Esophagus mucosa (tissue), 1 donor: ENCODE results near the gene HAO2. TPM values are rescaled to one million over a fixed set of nuclear protein-coding genes. Genes with fewer than 3 reads are reported as not detected.

Experiments
- ATAC-seq: fragments of 200-7000 bp; cut with Tn5 transposase; one replicate; pipeline ENCODE4 v1.9.1; 2020
- total RNA-seq: library from RNA; stranded (reverse); gene quantifications from one replicate; pipeline ENCODE4 v1.2.4, GENCODE V29; 2023
- donor health status: DM: yes; HTN: yes; CAD: no.

The HAO2 gene
- total RNA-seq, 1 donor from 2014 or later = not detected

DNA sequence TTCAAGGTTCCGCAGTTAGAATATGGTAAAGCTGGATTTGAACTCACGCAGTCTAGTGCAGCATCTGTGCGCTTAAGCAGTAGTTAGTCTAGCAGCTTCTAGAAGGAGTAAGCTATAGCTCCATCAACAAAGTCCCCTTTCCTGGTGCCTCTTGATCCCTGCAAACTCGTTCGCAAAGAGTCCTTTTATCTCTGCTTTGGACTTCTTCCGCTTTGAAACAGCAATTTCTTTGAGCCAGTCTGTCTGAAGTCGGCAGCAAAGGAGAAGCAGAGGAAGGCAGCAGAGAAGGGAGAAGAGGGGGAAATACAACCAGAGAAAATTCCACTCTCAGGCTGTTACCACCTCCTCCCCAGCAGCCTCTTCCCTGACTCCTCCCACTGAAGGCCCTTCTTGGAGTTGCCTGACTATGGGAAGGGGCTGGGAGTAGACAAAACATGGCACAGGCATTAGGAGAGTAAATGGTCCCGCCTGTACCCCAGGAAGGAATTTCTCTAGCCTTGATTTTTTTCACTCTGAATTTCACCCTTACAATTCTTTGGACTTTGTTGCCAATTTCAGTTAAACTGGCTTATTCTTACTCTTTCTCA lies 72.2 kb downstream of the HAO2 start:
- ATAC-seq = no peak

DNA sequence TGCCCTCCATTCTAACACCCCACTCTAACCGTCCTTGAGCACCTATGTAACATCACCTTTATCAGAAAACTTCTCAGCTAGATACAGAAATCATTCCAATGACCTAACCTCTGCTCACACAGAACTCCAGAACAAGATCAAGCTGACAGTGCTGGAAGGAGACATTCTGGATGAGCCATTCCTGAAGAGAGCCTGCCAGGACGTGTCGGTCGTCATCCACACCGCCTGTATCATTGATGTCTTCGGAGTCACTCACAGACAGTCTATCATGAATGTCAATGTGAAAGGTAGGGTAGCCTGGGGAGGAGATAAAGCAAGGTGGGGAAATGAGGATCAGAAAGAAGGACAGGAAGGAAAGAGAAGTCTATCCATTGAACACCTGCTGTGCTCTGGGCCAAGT lies 74.2 kb downstream of the HAO2 start:
- ATAC-seq = no peak

Other genes with a start within 250 kb of the HAO2 start
- gene WARS2, start 228.1 kb upstream of the HAO2 start, total RNA-seq = 14.5 TPM
- gene HSD3B2, start 46.4 kb downstream of the HAO2 start, total RNA-seq = 0.32 TPM
- gene HSD3B1, start 138.4 kb downstream of the HAO2 start, total RNA-seq = not detected